Measurements from ENCODE around the gene PTDSS2.

PTDSS2 gene

GRCh38 chr11:473962-474785, 24.1 kb downstream of the PTDSS2 start:
- DNase-seq (ENCODE audit: low read depth in 1 of 2, low spot score in 1 of 2), result no peak
- no peak for TF ChIP-seq JUND (IDR thresholded peaks at IDR 0.05; ENCODE audit: low read depth)
- in situ Hi-C loops (cut with HindIII; ENCODE audit: low pct_unique_long_range_greater_than_20kb, low sequenced_read_pairs), result no loop called here

GRCh38 chr11:474914-475506, 24.9 kb downstream of the PTDSS2 start:
- TF ChIP-seq JUND (IDR thresholded peaks at IDR 0.05; ENCODE audit: low read depth), result no peak
- no peak for DNase-seq (ENCODE audit: low read depth in 1 of 2, low spot score in 1 of 2)
- in situ Hi-C loops (cut with HindIII; ENCODE audit: low pct_unique_long_range_greater_than_20kb, low sequenced_read_pairs), result no loop called here

GRCh38 chr11:475941-476340, 25.9 kb downstream of the PTDSS2 start:
- in situ Hi-C loops (cut with HindIII; ENCODE audit: low pct_unique_long_range_greater_than_20kb, low sequenced_read_pairs), result no loop called here
- TF ChIP-seq JUND (IDR thresholded peaks at IDR 0.05; ENCODE audit: low read depth), result no peak
- DNase-seq (ENCODE audit: low read depth in 1 of 2, low spot score in 1 of 2), result no peak

DNA sequence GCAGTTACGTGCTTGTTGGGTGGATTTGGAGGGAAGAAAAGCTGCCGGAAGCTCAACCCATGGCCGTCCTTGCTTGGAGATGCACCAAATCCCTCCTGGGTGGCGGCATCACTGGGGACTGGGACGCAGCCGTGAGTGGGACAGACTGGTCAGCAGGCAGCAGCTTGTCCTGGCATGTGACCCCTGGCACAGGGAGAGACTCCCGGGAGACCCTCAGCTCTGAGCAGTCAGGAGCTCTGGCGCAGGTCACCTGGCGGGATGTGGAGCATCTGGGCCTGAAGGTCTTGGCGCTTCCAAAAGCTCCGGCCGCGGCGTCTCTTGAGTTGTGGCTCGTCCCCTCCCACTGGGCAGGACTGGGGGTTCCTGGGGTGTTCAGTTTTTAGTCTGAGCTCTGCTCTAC, 26.3 kb downstream of the PTDSS2 start:
- in situ Hi-C loops (cut with HindIII; ENCODE audit: low pct_unique_long_range_greater_than_20kb, low sequenced_read_pairs), result no loop called here
- DNase-seq (ENCODE audit: low read depth in 1 of 2, low spot score in 1 of 2), result no peak
- TF ChIP-seq JUND (IDR thresholded peaks at IDR 0.05; ENCODE audit: low read depth), result no peak

DNA sequence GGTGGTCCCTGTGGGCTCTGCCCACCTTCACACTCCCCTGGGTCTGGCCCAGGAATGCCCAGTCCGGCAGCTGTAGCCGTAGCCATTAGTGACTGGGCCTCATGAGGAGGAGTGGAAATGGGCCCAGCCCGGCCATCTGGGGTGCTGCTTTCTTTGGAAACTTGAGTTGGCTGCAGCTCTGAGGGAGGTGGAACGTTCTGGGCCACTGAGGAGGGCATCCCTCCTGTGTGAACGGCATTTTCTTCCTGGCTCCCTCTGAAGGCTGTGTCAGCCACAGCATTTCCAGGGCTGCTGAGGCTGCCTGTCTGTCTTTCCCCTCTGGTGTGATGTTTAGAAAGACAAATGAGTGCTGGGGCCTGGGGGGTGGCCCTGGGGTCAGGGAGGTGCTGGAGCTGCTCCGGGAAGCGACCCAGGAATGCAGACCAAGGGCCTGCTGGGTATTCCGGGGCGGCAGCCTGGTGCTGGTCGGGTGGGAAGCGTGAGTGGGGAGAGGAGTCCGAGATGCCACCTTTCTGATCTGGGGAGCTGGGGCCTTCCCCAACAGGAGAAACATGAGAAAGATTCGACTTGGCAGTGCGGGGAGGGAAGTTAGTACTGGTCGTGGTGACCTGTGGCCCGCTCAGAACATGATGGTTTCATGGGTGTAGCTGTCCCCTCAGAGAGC, 27.1 kb downstream of the PTDSS2 start:
- DNase-seq (ENCODE audit: low read depth in 1 of 2, low spot score in 1 of 2), result no peak
- in situ Hi-C loops (cut with HindIII; ENCODE audit: low pct_unique_long_range_greater_than_20kb, low sequenced_read_pairs), result no loop called here
- TF ChIP-seq JUND (IDR thresholded peaks at IDR 0.05; ENCODE audit: low read depth), result no peak

- TF ChIP-seq JUND (IDR thresholded peaks at IDR 0.05; ENCODE audit: low read depth), result no peak
- in situ Hi-C loops (cut with HindIII; ENCODE audit: low pct_unique_long_range_greater_than_20kb, low sequenced_read_pairs), result no loop called here
- no peak for DNase-seq (ENCODE audit: low read depth in 1 of 2, low spot score in 1 of 2)
These were observed 29.2 kb downstream of the PTDSS2 start for GRCh38 chr11:479311-479710.

DNA sequence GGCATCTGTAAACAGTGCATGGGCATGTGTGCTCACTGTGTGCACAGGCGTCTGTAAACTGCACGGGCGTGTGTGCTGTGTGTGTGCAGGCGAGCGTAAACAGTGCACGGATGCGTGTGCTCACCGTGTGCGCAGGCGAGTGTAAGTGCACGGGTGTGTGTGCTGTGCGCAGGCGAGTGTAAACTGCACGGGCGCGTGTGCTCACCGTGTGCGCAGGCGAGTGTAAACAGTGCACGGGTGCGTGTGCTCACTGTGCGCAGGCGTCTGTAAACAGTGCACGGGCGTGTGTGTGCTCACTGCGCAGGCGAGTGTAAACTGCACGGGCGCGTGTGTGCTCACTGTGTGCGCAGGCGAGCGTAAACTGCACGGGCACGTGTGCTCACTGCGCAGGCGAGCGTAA, 34.5 kb downstream of the PTDSS2 start:
- DNase-seq (ENCODE audit: low read depth in 1 of 2, low spot score in 1 of 2), result no peak

GRCh38 chr11:486189-486588, 36.1 kb downstream of the PTDSS2 start:
- DNase-seq (ENCODE audit: low read depth in 1 of 2, low spot score in 1 of 2), result no peak
- in situ Hi-C loops (cut with HindIII; ENCODE audit: low pct_unique_long_range_greater_than_20kb, low sequenced_read_pairs), result no loop called here
- TF ChIP-seq JUND (IDR thresholded peaks at IDR 0.05; ENCODE audit: low read depth), result no peak

More for the DNA sequence above, 34.5 kb downstream of the PTDSS2 start:
- in situ Hi-C loops (cut with HindIII; ENCODE audit: low pct_unique_long_range_greater_than_20kb, low sequenced_read_pairs), result no loop called here
- no peak for TF ChIP-seq JUND (IDR thresholded peaks at IDR 0.05; ENCODE audit: low read depth)

DNA sequence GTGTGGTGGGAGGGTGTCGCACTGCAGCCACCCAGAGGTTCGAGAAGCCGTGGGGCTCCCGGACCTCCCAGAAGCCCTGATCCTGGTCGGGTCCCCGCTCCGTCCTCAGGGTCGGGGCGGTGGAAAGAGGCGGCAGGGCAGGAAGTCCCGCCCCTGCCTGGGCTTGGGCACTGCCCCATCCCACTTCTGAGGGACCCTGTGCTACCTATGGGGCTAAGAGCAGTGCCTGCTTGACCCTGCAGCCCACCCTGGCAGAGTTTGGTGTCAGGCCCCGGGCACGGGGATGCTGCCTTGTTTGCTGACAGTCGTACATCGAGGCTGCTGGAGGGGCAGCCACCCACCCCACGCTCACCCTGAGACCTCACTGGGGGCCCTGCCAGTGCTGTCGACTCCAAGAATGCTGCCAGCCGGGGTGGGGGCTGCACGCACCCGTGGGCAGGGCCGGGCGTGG, 37.5 kb downstream of the PTDSS2 start:
- no peak for TF ChIP-seq JUND (IDR thresholded peaks at IDR 0.05; ENCODE audit: low read depth)
- in situ Hi-C loops (cut with HindIII; ENCODE audit: low pct_unique_long_range_greater_than_20kb, low sequenced_read_pairs), result no loop called here
- DNase-seq (ENCODE audit: low read depth in 1 of 2, low spot score in 1 of 2), result no peak

- TF ChIP-seq JUND (IDR thresholded peaks at IDR 0.05; ENCODE audit: low read depth), result no peak
- in situ Hi-C loops (cut with HindIII; ENCODE audit: low pct_unique_long_range_greater_than_20kb, low sequenced_read_pairs), result no loop called here
- no peak for DNase-seq (ENCODE audit: low read depth in 1 of 2, low spot score in 1 of 2)
These were observed 38.0 kb downstream of the PTDSS2 start for GRCh38 chr11:488062-488461.

DNA sequence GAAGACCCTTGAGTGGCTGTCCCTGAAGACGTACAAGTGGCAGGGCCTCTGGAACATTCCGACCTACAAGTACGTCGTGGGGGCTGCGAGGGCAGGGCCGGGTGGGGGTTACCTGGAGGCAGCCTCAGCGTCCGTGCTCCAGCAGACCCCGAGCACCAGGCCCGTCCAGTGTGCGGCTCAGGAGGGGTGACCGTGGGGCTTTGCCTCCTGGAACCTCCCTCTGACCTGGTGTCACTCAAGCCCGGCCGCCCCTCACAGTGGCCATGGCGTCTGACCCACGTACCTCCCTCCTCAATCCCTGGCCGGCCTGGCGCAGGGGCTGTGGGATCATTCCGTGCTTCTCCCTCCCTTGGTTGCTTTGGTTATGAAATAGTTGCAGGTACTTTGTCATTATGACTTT, 38.5 kb downstream of the PTDSS2 start:
- DNase-seq (ENCODE audit: low read depth in 1 of 2, low spot score in 1 of 2), result no peak
- TF ChIP-seq JUND (IDR thresholded peaks at IDR 0.05; ENCODE audit: low read depth), result no peak
- in situ Hi-C loops (cut with HindIII; ENCODE audit: low pct_unique_long_range_greater_than_20kb, low sequenced_read_pairs), result no loop called here

- TF ChIP-seq JUND (IDR thresholded peaks at IDR 0.05; ENCODE audit: low read depth), result no peak
- in situ Hi-C loops (cut with HindIII; ENCODE audit: low pct_unique_long_range_greater_than_20kb, low sequenced_read_pairs), result no loop called here
- no peak for DNase-seq (ENCODE audit: low read depth in 1 of 2, low spot score in 1 of 2)
These were observed 38.9 kb downstream of the PTDSS2 start for GRCh38 chr11:488992-489391.

DNA sequence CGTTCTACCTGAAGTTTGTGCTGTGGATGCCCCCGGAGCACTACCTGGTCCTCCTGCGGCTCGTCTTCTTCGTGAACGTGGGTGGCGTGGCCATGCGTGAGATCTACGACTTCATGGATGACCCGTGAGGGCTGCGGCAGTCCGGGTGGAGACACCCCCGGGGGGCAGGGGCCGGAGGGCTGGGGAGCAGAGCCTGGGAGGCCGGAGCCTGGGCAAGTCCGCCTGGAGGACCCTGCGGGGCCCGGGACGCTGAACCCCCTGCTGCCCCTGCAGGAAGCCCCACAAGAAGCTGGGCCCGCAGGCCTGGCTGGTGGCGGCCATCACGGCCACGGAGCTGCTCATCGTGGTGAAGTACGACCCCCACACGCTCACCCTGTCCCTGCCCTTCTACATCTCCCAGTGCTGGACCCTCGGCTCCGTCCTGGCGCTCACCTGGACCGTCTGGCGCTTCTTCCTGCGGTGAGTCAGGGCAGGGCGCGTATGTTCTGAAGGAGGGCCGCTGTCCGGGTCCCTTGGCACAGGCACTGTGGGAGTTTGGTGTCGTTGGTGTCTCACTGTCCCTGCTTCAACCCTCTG, 39.6 kb downstream of the PTDSS2 start:
- in situ Hi-C loops (cut with HindIII; ENCODE audit: low pct_unique_long_range_greater_than_20kb, low sequenced_read_pairs), result no loop called here
- no peak for TF ChIP-seq JUND (IDR thresholded peaks at IDR 0.05; ENCODE audit: low read depth)
- DNase-seq (ENCODE audit: low read depth in 1 of 2, low spot score in 1 of 2), result no peak

All from T47D (cell line).